Measurements from ENCODE around the gene BRD9.

Gene BRD9

DNA sequence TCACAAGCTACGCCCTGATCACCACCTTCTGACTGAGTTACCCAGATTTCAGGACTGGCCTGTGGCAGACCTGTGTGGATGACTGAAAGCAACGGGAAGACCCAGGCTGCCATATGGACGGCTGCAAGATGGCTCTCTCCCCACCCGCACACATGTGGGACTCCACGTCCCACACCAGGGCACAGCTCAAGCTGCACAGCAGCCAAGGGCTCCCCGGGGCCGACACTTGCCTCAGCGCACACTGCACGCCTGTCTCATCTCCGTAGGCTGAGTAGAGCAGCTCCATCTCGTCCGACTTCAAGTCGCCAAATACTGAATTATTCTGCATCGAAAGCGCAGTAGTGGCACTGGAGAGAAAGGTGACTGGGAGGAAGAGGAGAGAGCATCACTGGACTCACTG, 14.5 kb downstream of the BRD9 start:
- no peak for DNase-seq (ENCODE audit: low read depth in 2 of 2)

DNA sequence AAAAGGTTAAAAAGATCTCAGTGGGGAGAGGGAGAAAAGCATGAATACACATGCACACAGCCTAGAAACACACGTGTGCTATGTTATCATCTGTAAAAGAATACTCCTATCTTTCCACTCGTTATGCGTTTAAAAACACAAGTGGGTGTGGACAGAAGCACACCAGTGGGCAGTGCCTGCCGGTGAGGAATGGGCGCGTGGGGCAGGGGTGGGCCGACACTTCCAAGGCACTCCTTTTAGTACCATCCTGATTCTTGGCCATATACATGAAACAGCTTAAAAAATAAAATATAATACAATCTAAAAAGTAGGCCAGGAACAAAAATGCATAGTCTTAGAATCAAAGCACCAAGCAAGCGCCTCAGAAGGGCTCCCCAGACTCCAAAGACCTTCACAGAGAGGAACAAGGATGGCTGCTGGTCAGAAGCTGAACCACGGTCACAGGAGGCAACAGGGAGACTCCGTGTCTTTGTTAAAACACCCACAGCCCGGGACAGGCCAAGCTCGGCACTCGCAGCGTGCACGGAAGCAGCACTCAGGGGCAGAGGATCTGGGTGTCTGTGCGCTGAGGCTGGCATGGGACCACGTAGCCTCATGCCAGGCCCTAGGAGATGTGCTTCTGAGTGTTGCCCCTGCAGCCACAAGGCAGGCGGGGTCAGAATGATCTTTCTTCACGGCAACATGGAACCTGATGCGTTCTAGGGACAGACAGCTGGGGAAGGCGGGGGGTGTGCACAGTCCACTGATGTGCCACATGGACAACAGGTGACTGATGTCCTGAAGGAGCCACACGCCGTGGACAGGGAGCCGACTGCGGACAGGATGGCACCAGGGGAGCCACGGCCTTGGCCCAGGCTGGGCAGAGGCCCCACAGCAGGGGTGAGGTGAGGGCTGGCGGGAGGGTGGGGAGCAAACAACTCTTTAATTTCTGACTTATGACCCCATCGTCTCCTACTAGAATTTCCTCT, 15.9 kb downstream of the BRD9 start:
- DNase-seq (ENCODE audit: low read depth in 2 of 2), result no peak

DNA sequence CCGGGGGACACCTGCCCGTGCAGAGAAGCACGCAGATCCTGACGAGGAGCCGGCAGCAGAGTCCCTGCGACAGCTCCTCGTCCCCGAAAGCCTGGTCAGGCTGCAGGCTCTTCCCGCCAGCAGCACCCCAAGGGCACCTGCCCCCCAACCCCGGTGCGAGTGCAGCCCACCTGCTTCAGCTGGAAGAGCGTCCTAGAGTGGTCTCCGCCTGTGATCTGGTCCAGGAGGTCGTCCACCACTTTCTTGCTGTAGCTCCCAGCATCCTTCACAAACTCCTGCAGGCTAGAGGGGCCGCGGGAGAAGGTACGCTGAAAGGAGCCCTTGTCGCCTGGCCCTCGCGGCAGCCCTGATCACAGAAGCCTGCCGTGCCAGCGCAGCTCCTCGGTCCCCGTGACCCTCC, 16.7 kb downstream of the BRD9 start:
- no peak for DNase-seq (ENCODE audit: low read depth in 2 of 2)

DNA sequence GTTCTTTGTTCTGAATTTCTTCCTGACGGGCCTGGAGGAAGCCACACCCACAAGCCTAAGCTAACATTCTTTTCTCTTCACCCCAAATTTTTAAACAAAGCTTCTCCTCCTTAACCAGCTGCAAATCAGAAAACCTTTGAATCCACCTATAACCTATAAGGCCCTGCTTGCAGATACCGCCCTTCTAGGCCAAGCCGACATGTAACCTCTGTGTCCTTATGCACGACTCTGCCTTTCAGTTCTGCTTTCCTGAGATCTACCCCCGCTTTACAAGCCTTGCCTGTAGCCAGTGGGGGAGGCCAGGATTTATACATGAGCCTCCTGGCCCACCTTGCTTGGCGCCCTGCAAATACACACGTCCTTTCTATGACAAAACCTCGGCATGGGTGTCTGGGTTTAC, 19.3 kb downstream of the BRD9 start:
- no peak for DNase-seq (ENCODE audit: low read depth in 2 of 2)

DNA sequence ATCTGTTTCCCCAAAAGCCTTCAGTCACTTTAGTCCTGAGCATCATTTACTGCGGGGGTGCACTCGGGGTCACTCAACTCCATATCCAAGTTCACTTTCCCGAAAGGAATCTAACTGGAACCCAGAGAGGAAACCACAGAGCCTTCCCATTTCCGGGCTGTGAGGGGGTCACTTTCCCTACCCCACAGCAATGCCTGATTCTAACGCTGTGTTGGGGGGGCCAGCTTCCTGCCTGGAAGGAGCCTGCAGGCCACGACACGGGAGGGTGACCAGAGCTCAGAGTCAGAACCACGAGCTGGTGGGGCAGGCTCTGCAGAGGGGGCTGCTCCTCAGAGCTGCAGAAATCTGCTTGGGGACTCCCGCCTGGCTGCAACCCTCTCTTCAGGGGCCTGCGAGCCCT, 20.3 kb downstream of the BRD9 start:
- no peak for DNase-seq (ENCODE audit: low read depth in 2 of 2)

DNA sequence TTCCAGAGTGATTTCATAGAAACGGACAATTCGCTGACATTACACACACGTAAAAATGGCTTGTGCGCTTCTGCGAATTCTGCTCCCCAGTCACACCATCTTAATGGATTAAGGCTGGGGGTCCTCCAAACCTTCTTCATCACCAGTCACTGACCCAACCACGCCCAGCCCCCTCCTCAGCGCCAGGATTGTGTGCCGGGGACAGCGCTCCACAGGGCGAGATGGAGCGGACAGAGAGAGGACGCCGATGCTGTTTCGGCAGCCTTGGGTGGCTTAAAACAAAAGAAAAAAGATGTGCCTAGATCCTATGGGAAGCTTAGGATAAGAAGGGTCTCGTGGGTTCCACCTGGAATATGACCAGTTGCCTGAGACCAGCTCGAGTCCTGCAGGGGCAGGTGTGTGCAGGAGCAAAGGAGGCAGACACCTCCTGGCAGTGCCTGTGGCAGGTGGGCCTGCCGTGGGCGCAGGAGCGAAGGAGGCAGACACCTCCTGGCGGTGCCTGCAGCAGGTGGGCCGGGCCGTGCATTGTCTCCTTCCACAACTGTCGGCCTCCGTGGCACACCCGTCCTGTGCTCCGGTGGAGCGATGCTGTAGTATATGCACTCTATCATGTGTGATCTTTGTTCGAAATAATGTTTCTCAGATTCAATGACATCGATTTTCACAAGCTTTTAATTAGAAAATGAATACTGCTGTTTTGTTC, 20.9 kb downstream of the BRD9 start:
- no peak for DNase-seq (ENCODE audit: low read depth in 2 of 2)

DNA sequence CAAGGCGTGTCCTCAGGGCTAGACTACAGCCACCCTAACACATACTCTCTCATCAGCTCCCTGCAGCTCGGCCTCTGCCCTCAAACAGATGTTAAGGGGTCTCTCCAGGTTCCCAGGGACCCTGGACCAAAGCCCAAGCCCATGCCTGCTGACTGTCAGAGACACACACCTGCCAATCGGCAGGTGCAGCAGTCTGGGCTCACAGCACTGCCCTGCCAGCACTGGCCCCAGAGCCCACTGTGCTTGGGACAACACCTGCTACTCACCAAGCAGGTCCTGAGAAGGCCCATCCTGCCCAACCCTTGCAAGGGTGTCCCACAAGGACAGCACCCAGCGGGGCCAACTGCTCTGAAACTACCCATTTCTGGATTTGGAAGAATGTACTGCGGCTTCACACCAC, 21.6 kb downstream of the BRD9 start:
- DNase-seq (ENCODE audit: low read depth in 2 of 2), result no peak

DNA sequence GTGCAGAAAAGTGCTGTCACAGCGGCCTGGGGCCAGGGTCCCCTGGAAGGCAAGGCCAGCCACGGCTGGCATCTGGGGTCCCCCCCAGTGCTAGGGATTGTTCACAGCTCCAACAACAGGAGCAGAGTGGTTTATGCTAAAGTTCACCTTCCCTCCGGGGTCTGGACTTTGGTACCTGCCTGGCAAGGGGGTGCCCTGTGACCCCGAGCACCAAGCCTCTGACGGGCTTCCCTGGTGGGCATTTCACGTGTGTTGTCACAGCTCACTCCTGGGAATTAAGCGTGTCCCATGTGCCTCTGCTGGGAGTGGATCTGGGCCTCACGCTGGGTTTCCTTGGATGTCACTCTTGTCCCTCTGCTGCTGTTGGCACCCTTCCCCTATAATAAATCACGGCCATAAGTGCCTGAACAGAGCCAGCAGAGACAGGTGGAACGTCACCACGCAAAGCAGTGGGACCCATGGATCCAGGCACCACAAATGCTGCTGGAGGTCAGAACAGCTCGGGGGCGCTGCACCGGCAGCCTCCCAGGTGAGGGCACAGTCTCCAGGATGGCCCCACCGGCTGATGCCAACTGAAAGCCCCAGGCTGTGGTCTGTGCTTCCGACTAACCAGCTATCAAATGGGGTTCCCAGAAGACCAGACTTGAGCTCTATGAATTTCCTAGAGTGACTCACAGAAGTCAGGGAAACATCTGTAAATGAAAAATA, 24.0 kb downstream of the BRD9 start:
- DNase-seq (ENCODE audit: low read depth in 2 of 2), result no peak

DNA sequence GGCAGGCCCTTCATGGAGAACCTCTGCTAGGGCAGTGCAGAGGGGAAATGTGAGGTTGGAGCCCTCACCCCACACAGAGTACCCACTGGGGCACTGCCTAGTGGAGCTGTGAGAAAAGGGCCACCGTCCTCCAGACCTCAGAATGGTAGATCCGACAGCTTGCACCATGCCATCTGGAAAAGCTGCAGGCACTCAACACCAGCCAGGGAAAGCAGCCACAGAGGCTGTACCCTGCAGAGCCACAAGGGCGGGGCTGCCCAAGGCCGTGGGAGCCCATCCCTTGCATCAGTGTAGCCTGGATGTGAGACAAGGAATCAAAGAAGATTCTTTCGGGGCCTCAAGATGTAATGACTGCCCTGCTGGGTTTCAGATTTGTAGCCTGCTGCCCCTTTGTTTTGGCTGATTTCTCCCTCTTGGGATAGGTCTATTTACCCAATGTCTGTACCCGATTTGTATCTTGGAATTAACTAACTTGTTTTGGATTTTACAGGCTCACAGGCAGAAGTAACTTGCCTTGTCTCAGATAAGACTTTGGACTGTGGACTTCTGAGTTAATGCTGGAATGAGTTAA, 25.2 kb downstream of the BRD9 start:
- no peak for DNase-seq (ENCODE audit: low read depth in 2 of 2)

DNA sequence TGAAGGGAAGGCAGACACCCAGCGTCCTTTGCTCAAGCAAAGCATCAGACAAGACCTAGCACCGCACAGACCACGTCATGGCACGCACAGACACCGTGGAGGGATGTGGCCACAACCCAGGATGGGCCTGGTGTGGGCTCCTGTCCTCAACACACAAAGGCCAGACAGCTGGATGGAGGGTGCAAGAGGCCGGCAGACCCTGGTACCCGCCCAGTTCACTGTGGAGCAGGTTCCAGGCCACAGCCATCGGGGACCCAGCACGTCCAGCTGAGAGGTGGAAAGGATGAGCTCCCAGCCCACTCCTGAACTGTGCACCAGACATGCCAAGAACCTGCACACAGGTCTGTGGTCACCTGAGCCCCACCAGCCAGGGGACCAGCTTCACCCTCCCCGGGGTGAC, 26.8 kb downstream of the BRD9 start:
- DNase-seq (ENCODE audit: low read depth in 2 of 2), result no peak

DNA sequence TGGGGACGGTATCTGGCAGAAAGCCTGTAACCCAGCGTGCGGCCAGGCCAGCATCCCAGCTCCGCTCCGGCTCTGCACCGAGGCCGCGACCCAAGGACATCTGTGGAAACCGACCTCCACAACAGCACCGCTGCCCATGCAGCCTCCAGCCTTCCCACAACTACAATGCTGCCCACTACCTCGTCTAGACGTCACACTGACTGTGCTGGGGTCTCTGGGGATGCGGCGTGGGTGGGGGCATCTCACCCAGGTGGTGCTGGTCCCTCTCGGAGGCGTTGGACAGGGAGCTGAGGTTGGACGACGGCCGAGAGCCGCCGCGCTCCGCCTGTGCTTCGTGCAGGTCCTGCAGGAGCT, 27.5 kb downstream of the BRD9 start:
- DNase-seq (ENCODE audit: low read depth in 2 of 2), result no peak

DNA sequence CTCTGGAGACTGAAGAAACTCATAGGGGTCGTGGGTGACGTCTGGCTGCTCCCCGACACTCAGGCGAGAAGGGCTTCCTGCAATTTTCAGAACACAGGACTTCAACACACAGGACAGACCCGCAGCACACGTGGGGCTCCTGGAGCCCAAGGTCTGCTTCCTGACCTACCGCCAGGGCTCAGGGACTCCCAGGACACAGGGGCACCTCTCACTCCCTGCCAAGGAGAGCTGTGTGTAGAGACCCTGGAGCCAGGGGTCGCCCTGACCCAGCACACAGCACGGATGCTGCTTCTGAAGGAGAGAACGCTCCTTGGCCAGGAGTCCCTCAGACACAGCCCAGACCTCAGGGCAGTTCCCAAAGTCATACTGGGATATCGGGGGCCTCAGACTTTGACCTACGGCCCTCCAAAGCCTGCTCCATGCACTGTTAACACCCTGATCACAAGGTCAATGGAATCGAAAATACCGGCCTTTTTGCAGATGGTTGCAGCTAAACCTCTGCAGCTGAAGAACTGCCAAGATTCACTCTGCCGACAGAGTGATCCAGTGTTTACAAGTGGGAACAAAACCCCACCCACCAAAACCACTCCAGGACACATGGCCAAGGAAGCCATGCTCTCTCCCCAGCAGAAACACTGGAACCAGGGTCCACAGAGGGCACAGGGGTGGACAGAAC, 28.0 kb downstream of the BRD9 start:
- DNase-seq (ENCODE audit: low read depth in 2 of 2), result no peak

DNA sequence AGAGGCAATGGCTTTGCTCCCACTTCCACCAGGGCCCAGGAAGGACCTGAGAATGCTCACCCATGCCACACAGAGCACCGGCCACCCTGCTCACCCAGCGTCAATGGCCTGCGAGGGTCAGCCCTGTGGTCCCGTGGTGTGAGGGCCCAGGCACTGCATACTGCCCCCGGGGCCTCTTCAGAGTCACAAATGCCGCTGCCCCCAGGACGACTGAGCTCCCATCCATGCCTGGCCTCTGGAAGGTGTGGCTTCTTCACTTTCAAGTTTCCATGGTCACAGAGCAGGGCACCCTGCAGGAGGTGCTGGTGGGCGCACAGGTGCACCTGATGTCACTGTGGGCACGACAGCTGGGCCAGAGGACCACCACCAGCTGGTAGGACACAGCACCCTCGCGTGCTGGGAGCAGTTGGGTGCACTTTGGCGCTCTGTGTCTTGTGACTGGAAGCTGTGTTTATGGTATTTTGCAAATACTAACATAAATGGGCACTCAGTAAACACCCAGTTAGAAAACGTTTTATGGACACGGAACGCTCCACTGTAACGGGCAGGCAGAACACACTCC, 29.3 kb downstream of the BRD9 start:
- no peak for DNase-seq (ENCODE audit: low read depth in 2 of 2)

DNA sequence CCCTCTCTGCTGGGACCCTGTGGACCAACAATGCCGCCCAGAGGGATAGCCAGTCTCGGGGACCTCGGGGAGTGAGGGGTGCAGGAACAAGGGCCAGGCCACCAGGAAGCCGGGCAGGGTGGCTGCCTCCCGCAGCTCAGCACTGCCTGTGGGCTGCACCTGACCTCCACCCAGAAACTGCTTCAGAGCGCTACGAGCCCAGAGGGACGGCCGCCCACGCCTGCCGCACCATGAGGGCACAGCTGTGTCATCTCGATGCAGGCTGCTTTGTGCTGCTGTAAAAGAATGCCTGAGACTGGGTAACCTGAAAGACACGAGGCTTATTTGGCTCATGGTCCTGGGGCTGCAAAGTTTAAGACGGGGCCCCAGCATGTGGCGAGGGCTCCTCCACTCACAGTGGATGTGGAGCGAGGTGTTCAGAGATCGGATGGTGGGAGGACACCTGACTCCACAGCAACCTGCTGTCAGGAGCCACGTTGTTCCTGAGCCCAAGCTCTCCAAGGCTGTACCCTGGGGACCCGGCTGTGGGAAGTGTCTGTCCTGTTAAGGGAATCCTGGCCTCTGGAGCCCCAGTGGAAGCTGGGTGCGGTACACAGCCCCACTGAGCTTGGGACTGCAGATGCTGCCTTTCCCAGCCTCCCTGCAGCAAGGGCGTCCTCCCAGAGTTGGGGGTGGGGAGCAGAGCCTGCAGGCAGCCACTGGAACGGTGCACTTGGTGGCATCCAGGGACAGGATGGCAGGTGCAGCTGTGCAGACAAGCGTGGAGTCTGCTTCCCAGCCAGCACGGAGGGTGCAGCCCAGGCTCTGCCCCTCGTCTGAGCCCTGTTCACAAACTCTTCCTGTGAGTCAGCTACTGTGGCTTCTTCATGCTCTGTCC, 30.0 kb downstream of the BRD9 start:
- DNase-seq (ENCODE audit: low read depth in 2 of 2), result no peak

DNA sequence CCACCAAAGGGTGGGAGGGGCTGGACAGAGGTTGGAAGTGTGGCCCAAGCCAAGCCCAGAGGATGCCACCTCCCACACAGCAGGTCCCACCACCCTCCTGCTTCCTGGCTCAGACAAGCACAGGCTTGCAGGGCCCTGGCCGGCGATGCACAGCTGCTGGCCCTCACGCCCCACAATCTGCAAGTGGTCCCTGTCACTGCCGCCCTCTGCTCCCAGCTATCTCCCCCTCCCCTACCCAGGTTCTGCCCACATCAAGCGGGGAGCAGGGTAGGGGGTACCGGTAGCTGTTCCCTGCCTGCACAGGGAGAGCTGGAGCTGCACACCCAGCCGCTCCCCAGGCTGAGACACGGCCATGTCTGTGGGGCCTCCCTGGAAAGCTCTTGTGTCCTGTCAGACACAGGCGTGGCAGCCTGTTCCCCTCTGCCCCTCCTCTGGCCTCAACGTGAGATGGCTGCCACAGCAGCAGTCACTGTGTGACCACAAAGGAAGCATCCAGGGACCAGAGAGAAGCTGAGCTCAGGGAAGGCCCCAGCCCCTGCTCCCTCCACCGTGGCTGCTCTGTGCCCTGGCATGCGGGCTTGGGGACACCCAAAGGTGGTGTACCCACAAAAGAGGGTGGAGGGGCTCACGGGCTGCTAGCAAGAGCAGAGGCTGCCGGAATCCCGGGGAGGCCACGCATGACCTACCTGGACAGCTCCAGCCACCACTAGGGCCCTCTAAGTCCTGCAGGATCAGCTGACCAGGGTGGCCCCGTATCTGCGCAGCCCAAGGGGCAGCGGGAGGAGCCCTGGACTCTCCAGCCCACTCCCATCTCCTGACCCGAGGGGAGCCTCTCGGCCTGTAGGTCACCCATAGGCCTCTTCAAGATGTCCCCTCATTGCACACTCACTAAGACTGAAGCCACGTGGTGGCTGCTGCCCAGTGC, 30.9 kb downstream of the BRD9 start:
- DNase-seq (ENCODE audit: low read depth in 2 of 2), result no peak

DNA sequence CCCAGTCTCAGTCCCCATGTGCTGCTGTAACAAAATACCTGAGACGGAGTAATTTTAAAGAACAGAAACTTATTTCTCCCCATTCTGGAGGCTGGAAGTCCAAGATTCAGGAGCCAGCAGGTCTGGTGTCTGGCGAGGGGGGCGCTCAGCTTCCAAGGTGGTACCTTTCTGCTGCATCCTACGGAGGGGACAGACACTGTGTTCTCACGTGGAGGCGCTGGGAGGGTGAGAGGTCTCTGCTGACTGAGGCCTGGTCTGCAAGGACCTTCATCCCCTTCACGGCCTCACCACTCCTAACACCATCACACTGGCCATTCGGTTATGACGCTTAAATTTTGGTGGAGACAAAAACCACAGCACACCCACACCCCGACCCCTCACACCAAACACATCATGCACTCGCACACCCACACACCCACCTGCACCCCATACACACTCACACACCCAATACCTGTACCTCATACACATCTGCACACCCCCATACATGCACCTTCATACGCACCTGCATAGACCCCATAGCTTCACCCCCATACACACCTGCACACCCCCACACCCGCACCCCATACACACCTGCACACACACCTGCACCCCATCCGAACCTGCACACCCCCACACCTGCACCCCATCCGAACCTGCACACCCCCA, 32.0 kb downstream of the BRD9 start:
- no peak for DNase-seq (ENCODE audit: low read depth in 2 of 2)

DNA sequence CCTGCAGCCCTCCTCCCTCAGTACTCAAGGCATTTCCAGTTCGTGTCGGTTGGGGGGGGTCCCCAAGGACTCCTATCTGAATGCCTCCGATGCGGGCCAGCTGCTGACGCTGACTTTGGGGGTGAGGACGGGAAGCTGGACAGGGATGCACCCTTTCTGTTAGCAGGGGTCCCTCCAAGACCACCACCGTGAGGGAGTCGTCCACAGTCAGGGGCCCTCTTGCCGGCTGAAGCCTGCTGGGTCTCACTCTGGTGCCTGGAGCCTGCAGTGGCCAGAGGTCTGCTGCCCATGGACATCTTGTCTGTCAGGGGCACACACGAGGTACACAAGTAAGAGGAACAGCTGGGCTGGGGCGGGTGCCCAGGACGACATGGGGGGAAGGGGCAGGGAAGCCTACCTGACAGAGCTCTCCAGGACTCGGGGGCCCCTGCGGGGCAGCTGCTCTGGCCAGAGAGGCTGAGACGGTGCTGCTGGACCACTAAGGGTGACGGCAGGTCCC, 32.8 kb downstream of the BRD9 start:
- no peak for DNase-seq (ENCODE audit: low read depth in 2 of 2)

DNA sequence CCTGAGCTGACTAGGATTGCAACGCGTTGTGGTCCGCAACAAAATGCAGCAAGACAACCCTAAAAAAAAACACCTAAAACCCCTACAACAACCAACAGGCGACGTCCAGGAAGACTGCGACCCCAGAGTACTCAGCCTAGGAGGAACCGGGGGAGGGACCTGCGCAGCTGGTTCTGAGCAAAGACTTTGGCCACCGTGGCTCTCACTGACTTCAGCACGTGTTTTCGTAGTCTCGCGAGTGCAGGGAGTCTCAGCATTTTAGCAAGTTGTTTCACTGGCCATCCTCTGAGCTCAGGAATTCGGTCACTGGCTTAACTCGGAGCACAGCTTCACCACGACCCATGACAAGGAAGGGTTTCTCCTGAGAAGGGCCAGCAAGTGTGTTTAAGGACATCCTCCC, 33.2 kb downstream of the BRD9 start:
- no peak for DNase-seq (ENCODE audit: low read depth in 2 of 2)

DNA sequence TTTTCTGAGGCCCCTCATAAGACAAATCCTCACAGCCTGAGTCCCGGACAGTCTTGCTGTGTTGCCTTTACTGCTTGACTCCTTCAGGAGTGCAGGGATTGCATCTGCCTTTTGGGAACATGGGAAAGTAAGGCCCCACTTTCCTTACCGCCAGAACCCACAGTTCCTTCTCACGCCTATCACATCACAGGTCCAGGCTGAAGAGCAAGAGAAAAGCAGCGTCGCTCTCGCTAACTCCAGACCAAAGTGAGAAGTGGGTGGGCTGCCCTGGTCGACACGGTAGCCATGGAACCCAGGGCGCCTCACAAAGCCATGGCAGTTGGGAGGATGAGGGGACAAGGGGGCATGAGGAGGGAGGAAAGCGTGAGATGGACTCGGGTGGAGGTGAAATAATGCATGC, 33.9 kb downstream of the BRD9 start:
- DNase-seq (ENCODE audit: low read depth in 2 of 2), result no peak

Measured in stimulated activated CD4-positive, alpha-beta T cell treated with anti-CD3 and anti-CD28 coated beads, Interleukin-12 subunit alpha, Interleukin-12 subunit beta, amount 100 ng/mL, for 24 hours (primary cell).